Stimulated activated CD8-positive, alpha-beta memory T cell treated with anti-CD3 and anti-CD28 coated beads, Interleukin-12 subunit alpha, Interleukin-12 subunit beta, amount 100 ng/mL, for 1 hour (primary cell): ENCODE data around the gene SH2D4B.
"Not testable (repeated sequence)": the region's sequence is repeated elsewhere in the genome, so short reads cannot be mapped to it uniquely, and the experiment has no call there.

ENCODE experiments used
- DNase-seq: peaks from one replicate; pipeline ENCODE4 v3.0.0-alpha.2; 2020; ENCODE audit warnings: low read depth

The SH2D4B gene

GRCh38 chr10:80524190-80524909 is 13.4 kb upstream of the SH2D4B start:
- DNase-seq: no peak

GRCh38 chr10:80526218-80526617 is 11.5 kb upstream of the SH2D4B start:
- DNase-seq: no peak

- DNase-seq: no peak
These were observed 11.0 kb upstream of the SH2D4B start for GRCh38 chr10:80526742-80527141.

- no peak for DNase-seq
These were observed 9.5 kb upstream of the SH2D4B start for GRCh38 chr10:80528185-80528700.

GRCh38 chr10:80528901-80529300 is 8.8 kb upstream of the SH2D4B start:
- DNase-seq: no peak

GRCh38 chr10:80529604-80530003 is 8.1 kb upstream of the SH2D4B start:
- DNase-seq: peak; percentile 27

GRCh38 chr10:80530251-80530650 is 7.5 kb upstream of the SH2D4B start:
- DNase-seq: no peak

- no peak for DNase-seq
These were observed 6.9 kb upstream of the SH2D4B start for GRCh38 chr10:80530816-80531215.

- DNase-seq: no peak
These were observed 5.1 kb upstream of the SH2D4B start for GRCh38 chr10:80532571-80532970.

GRCh38 chr10:80534059-80534458 is 3.6 kb upstream of the SH2D4B start:
- not testable (repeated sequence) for DNase-seq

GRCh38 chr10:80534646-80535045 is 3.1 kb upstream of the SH2D4B start:
- not testable (repeated sequence) for DNase-seq

- DNase-seq: peak; percentile 55
These were observed 1.9 kb upstream of the SH2D4B start for GRCh38 chr10:80535671-80536360.

GRCh38 chr10:80536361-80536835 is 1.3 kb upstream of the SH2D4B start:
- DNase-seq: no peak

GRCh38 chr10:80537086-80537735 is 491 bp upstream of the SH2D4B start:
- no peak for DNase-seq

- DNase-seq: no peak
These were observed 931 bp downstream of the SH2D4B start for GRCh38 chr10:80538481-80539185.

- no peak for DNase-seq
These were observed 1.8 kb downstream of the SH2D4B start for GRCh38 chr10:80539421-80540031.

- no peak for DNase-seq
These were observed 2.4 kb downstream of the SH2D4B start for GRCh38 chr10:80540136-80540535.

- no peak for DNase-seq
These were observed 2.9 kb downstream of the SH2D4B start for GRCh38 chr10:80540618-80540980.

- DNase-seq: no peak
These were observed 3.5 kb downstream of the SH2D4B start for GRCh38 chr10:80540981-80541750.

GRCh38 chr10:80542053-80542452 is 4.4 kb downstream of the SH2D4B start:
- no peak for DNase-seq
